ENCODE measurements around the gene CIZ1. TPM values are rescaled to one million over a fixed set of nuclear protein-coding genes. Genes with fewer than 3 reads are reported as not detected.
A peak's percentile ranks its signal among the peaks of the same experiment; 100 is the strongest.

Gene CIZ1
- total and polyA plus RNA-seq, 9 of the 15 experiments (the other 6 are each of a cell fraction or from before 2014, with no cell fraction given): 6.6 to 329 (median 87.8) TPM

DNA sequence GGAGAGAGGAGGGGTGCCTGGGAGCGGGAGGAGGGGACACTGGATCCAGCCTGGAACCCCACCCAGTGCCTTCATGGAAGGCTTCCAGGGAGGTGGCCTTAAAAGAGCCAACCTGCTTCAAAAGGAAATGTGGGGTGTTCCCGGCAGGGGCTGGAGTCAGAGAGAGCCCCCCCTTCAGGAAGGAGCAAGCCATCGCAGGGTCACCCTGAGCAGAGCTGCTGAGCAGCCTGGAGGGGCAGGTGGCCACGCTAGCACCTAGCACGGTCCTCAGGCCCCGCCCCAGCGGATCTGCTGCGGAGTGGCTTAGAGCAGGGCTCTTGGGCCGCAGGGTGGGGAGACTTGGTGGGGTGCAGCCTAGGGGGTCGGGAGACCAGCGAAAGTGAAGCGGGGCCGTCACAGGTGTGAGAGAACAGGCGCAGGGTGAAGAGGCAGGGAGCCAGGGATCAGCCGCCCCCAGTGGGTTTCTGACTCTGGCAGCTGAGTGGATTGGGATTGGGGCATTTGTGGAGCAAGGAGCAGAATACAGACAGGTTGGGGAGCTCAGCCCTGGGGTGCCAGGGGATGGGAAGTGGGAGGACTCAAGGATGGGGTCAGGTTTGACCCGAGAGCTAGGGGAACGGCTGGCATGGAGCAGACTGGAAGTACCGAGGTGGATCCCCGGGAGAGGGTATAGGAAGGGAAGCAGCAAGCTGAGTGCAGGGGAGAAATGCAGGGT is 40.6 kb downstream of the CIZ1 start (continued):
- TF ChIP-seq, protein P1, sequence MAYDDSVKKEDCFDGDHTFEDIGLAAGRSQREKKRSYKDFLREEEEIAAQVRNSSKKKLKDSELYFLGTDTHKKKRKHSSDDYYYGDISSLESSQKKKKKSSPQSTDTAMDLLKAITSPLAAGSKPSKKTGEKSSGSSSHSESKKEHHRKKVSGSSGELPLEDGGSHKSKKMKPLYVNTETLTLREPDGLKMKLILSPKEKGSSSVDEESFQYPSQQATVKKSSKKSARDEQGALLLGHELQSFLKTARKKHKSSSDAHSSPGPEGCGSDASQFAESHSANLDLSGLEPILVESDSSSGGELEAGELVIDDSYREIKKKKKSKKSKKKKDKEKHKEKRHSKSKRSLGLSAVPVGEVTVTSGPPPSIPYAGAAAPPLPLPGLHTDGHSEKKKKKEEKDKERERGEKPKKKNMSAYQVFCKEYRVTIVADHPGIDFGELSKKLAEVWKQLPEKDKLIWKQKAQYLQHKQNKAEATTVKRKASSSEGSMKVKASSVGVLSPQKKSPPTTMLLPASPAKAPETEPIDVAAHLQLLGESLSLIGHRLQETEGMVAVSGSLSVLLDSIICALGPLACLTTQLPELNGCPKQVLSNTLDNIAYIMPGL (CRISPR knock-in tag; IDR thresholded peaks at IDR 0.05): peak; percentile 21; the same call in 1 of the 2 replicates
- TF ChIP-seq, protein P2, sequence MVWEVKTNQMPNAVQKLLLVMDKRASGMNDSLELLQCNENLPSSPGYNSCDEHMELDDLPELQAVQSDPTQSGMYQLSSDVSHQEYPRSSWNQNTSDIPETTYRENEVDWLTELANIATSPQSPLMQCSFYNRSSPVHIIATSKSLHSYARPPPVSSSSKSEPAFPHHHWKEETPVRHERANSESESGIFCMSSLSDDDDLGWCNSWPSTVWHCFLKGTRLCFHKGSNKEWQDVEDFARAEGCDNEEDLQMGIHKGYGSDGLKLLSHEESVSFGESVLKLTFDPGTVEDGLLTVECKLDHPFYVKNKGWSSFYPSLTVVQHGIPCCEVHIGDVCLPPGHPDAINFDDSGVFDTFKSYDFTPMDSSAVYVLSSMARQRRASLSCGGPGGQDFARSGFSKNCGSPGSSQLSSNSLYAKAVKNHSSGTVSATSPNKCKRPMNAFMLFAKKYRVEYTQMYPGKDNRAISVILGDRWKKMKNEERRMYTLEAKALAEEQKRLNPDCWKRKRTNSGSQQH (CRISPR knock-in tag; IDR thresholded peaks at IDR 0.05): 0 out of 2 replicates have a peak, but pooled peaks have one; percentile 7
- TF ChIP-seq TEAD4 (IDR thresholded peaks at IDR 0.05; ENCODE audit: low read length) (0 out of 2 replicates have a peak, but pooled peaks have one; percentile 5), TEAD4 (CRISPR knock-in tag; IDR thresholded peaks at IDR 0.05; ENCODE audit: borderline replicate concordance) (no peak), PTBP1 (IDR thresholded peaks at IDR 0.05; ENCODE audit: low read depth, low read length) (no peak), KAT2B (IDR thresholded peaks at IDR 0.05; ENCODE audit: low read depth, low read length) (no peak), CEBPB (tag; IDR thresholded peaks at IDR 0.05) (no peak), ZNF41 (CRISPR knock-in tag; conservative IDR thresholded peaks at IDR 0.05) (no peak), PRMT5 (CRISPR knock-in tag; IDR thresholded peaks at IDR 0.05) (0 out of 2 replicates have a peak, but pooled peaks have one; percentile 13), ZNF134 (CRISPR knock-in tag; conservative IDR thresholded peaks at IDR 0.05) (no peak)
- TF ChIP-seq, protein P3, sequence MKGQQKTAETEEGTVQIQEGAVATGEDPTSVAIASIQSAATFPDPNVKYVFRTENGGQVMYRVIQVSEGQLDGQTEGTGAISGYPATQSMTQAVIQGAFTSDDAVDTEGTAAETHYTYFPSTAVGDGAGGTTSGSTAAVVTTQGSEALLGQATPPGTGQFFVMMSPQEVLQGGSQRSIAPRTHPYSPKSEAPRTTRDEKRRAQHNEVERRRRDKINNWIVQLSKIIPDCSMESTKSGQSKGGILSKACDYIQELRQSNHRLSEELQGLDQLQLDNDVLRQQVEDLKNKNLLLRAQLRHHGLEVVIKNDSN (CRISPR knock-in tag; IDR thresholded peaks at IDR 0.05): no peak
- TF ChIP-seq, protein P4, sequence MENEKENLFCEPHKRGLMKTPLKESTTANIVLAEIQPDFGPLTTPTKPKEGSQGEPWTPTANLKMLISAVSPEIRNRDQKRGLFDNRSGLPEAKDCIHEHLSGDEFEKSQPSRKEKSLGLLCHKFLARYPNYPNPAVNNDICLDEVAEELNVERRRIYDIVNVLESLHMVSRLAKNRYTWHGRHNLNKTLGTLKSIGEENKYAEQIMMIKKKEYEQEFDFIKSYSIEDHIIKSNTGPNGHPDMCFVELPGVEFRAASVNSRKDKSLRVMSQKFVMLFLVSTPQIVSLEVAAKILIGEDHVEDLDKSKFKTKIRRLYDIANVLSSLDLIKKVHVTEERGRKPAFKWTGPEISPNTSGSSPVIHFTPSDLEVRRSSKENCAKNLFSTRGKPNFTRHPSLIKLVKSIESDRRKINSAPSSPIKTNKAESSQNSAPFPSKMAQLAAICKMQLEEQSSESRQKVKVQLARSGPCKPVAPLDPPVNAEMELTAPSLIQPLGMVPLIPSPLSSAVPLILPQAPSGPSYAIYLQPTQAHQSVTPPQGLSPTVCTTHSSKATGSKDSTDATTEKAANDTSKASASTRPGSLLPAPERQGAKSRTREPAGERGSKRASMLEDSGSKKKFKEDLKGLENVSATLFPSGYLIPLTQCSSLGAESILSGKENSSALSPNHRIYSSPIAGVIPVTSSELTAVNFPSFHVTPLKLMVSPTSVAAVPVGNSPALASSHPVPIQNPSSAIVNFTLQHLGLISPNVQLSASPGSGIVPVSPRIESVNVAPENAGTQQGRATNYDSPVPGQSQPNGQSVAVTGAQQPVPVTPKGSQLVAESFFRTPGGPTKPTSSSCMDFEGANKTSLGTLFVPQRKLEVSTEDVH (IDR thresholded peaks at IDR 0.05; ENCODE audit: low read depth, partially characterized antibody): no peak

All from K562 (cell line).